ENCODE data around the gene TNRC6C.

DNA sequence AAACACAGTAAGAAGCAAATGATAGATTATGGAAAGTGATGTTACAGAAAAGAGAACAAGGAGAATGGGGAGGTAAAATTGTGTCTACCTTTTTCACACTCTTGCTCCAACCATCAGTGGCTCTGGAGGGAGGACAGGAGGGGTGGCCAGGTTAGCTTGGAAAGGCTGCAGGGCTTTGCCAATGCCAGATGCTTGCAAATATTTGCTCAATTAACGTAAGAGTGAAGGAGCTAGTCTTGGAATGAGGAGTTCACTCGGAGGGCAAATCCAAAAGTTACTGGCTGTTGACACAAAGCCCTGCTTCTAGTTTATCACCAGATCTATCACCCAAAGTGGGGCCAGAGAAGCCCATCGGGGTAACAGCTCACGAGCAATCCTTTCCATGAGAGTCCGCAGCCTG, 7.4 kb upstream of the TNRC6C start:
- TF ChIP-seq, protein P1, sequence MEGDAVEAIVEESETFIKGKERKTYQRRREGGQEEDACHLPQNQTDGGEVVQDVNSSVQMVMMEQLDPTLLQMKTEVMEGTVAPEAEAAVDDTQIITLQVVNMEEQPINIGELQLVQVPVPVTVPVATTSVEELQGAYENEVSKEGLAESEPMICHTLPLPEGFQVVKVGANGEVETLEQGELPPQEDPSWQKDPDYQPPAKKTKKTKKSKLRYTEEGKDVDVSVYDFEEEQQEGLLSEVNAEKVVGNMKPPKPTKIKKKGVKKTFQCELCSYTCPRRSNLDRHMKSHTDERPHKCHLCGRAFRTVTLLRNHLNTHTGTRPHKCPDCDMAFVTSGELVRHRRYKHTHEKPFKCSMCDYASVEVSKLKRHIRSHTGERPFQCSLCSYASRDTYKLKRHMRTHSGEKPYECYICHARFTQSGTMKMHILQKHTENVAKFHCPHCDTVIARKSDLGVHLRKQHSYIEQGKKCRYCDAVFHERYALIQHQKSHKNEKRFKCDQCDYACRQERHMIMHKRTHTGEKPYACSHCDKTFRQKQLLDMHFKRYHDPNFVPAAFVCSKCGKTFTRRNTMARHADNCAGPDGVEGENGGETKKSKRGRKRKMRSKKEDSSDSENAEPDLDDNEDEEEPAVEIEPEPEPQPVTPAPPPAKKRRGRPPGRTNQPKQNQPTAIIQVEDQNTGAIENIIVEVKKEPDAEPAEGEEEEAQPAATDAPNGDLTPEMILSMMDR (IDR thresholded peaks at IDR 0.05), result no peak
- no peak for TF ChIP-seq POLR2A (IDR thresholded peaks at IDR 0.05)
